Inferior parietal cortex (tissue), 1 donor: ENCODE measurements around the gene UBE2G1.
"Not testable (repeated sequence)": the region's sequence is repeated elsewhere in the genome, so short reads cannot be mapped to it uniquely, and the experiment has no call there.

Experiments
- DNase-seq: peaks from one replicate; pipeline ENCODE4 v3.0.0-alpha.2; 2016; ENCODE audit errors: extremely low spot score

UBE2G1 gene

GRCh38 chr17:4375039-4375748, 8.7 kb upstream of the UBE2G1 start:
- DNase-seq = no peak

DNA sequence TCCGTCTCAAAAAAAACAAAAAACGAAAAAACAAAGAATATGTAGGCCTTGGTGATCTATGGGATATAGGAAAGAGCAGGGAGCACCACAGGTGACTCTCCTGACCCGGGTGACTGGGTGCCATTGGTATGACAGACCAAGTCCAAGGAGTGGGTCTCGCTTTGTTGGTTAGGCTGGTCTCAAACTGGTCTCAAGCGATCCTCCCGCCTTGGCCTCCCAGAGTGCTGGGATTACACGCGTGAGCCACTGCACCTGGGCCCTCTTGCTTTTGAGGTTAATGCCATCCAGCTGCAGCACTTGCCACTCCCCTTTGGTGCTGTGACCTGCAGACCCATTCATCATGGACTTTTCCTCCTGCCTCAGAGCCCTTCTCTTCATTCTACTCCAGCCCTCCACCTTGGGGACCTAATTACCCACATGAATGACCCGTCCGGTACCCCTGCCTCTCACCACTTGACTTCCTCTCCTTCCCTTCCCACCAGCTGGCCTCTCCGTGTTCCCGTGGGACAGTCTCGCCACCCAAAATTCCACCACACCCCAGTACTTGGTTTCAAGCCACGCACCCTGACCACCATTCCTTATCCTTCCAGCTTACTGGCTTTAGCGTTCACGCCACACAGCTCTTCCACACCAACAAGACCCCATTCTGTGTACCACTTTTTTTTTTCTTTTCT, 3.2 kb upstream of the UBE2G1 start:
- DNase-seq = no peak

GRCh38 chr17:4368341-4368740, 1.9 kb upstream of the UBE2G1 start:
- DNase-seq = no peak

GRCh38 chr17:4367177-4367576, 702 bp upstream of the UBE2G1 start:
- not testable (repeated sequence) for DNase-seq

- no peak for DNase-seq
Measured at GRCh38 chr17:4365628-4366326, 698 bp downstream of the UBE2G1 start.

DNA sequence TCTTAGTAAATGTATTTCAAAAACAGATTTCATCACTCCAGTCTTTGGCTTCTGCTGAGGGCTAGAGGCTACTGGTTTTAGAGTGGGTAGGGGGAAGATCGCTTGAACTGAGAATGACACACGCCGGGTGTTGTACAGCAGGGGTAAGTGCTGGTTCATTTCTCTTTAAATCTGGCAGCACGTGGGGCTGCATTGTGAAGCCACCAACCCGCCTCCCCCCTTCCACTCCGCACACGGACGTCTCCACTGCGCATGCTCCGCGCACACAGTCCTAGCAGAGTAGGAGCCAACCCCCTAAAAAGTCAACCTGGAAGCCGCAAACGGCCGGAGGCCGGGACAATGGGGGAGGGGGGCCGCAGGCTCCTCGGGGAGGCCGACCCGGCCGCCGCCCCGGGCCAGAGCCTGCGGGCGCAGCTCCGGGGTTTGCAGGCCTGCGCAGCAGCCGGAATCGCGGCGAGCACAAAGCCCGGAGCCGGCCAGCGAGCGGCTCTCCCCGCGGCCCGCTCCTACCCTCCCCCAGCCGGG, 1.3 kb downstream of the UBE2G1 start:
- DNase-seq = peak; percentile 92

DNA sequence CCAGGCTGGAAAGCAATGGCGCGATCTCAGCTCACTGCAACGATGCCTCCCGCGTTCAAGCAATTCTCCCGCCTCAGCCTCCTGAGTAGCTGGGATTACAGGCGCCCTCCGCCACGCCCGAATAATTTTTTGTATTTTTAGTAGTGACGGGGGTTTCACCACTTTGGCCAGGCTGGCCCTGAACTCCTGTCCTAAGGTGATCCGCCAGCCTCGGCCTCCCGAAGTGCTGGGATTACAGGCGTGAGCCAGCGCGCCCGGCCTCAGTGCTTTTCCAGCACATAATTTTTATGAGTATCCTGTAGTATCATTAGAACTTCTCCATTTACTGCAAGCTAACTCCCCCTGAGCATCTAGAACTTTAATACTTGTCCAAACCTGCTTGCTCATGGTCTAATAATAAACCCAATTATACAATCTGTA, 1.8 kb downstream of the UBE2G1 start:
- no peak for DNase-seq

- DNase-seq = peak; percentile 55
Measured at GRCh38 chr17:4362141-4362540, 4.3 kb downstream of the UBE2G1 start.

DNA sequence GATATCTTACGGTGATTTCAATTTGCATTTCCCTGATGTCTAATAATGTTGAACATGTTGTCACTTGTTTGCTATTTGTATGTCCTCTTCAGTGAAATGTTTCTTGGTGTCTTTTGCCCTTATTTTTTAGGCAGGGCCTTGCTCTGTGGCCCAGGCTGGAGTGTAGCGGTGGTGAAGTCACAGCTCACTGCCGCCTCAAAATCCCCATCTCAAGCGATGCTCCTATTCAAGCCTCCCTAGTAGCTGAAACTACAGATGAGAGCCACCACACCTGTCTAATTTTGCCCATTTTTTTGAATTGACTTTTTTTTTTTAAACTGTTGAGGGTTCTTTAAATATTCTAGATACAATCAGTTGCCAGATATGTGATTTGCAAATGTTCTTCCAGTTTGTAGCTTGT, 8.3 kb downstream of the UBE2G1 start:
- no peak for DNase-seq

DNA sequence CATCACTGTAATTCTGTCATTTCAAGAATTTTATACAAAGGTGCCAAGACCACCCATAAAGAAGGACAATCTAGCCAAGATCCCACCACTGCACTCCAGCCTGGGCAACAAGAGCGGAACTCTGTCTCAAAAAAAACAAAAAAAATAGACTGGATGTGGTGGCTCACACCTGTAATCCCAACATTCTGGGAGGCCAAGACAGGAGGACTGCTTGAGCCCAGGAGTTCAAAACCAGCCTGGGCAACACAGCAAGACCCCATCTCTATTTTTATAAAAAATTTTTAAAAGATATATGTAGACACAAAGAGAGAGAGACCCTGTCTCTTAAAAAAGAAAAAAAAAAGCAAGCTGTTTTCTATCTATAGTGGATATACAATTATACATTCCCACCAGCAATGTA, 8.8 kb downstream of the UBE2G1 start:
- DNase-seq = no peak

DNA sequence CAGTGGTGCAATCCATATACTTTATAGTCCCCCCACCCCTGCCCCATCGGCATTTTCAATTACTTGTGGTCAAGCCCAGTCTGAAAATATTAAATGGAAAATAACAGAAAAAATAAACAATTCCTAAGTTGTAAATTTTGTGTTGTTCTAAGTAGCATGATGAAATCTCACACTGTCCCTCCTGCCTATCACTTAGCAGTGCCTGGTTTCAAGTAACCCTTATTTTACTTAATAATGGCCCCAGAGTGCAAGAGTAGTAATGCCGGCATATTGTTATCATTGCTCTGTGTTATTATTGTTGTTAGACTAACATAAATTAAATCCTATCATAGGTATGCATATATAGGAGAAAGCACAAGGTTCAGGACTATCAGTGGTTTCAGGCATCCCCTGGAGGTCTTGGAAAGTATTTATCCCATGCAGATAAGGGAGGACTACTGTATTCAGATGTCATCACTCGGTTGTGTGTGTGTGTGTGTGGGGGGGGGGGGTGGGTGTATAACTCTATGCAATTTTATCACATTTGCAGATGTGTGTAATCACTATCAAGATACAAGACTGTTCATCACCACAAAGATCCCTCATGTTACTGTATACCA, 9.3 kb downstream of the UBE2G1 start:
- DNase-seq = no peak

DNA sequence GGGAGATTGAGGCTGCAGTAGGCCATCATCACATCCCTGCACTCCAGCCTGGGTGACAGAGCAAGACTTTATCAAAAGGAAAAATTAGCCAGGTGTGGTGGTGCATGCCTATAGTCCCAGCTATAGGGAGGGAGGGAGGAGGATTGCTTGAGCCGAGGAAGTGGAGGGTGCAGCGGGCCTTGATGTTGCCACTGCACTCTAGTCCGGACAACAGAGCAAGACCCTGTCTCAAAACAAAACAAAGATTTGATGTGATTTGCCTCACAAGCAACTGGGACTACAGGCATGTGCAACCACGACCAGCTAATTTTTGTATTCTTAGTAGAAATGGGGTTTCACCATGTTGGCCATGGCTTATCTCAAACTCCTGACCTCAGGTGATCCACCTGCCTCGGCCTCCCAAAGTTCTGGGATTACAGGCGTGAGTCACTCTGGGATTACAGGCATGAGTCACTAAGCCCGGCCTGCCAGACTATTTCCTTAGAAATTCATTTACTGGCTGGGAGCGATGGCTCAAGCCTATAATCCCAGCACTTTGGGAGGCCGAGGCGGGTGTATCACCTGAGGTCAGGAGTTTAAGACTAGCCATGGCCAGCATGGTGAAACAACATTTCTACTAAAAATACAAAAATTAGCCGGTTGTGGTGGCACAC, 11.5 kb downstream of the UBE2G1 start:
- DNase-seq = no peak

DNA sequence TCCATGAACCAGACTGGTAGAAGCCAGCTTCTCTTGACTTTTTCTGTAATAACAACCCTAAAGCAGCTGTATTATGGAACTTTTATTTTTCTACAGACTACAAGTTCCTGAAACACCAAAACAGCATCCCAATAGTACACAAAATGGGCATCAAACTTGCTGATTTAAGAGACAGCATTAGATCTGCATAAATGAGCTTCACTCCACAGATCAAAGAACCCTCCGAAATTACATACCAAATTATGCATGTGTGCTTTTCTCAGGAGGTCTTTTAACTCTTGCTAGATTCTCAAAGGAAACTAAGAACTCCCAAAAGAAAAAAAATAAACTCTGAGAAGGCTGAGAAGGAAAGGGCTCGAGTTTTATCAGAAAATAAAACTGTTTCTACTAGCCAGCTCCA, 12.3 kb downstream of the UBE2G1 start:
- DNase-seq = no peak

- DNase-seq = not testable (repeated sequence)
Measured at GRCh38 chr17:4350214-4350613, 16.3 kb downstream of the UBE2G1 start.

DNA sequence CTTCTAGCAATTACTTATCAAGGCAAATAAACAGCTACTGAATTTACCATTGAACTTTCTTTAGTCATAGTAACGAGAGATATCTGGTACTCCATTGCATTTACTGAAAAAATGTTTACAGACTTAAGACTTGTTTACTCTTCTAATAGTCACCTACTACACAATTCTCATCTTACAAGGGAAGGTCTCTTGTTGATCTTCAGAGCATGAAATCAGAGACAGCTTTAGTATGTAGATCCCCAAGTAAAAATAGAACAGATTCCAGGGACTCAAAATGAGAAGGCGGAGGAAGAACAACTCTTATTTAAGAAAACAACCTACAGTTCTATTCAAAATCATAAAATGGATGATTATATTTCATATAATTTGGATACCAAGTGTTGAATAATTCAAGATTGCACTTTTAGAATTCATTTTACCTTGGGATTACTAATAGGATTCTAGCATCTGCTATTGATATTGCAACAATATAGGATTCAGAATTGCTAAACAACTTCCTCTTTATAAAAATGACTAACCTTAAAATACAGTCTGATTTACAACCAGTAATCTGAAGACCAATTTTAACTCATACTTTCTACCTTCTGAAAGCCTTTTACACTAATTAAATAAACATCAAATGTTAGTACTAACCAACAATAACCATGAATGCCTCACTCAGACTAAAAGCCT, 20.8 kb downstream of the UBE2G1 start:
- DNase-seq = no peak

GRCh38 chr17:4344926-4345325, 21.5 kb downstream of the UBE2G1 start:
- no peak for DNase-seq

DNA sequence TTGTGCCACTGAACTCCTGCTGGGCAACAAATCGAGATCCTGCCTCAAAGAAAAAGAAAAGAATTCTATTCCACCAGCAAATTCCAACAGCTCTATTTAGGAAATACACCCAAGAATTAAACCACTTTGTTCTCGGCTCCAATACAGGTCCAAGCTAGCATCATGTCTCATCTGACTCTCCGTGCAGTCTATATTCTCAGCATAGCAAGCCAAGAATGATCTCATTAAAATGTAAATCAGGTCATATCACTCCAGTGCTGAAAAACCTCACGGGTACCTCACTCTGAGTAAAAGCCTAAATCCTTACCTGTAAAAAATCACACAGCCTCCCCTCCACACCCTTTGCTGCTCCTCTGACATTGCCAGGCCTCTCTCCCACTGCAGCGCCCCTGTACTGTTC, 23.9 kb downstream of the UBE2G1 start:
- no peak for DNase-seq

- no peak for DNase-seq
Measured at GRCh38 chr17:4341616-4341977, 24.9 kb downstream of the UBE2G1 start.

GRCh38 chr17:4340914-4341615, 25.4 kb downstream of the UBE2G1 start:
- DNase-seq = no peak

DNA sequence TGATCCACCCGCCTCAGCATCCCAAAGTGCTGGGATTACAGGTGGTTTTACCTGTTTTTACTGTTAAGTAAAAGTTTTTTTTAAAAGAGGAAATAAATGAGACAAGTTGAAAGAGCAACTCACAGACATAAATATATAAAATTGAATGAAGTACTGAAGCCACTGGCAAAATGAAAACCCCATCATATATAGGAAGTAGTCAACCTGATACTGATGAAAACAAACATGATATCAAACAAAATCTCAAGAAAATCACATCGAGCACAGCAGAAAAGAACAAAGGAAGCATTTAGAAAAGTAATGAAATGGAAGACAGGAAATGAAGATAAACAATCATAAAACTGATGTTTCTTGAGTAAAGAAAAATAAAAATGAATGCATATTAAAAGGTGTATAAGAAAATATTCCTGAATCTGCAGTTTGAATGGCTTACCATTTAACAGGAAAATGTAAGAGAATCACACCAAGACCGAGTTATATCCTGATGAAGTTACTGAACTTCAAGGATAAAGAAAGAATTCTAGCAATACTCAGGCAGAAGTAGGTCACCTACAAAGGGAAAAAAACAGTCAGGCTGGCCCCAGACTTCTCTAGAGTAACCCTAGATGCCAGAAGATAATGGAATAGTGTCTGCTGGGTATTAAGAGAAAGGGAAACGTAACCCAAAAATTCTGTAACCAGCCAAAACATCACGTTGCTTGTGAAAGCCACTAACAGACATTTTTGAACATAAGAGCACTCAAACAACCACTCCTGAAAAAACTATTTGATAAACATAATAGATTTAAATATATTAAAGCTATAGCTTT, 31.5 kb downstream of the UBE2G1 start:
- no peak for DNase-seq
